HG02943 (cell line): ENCODE measurements around the gene CLCA2.

Source experiments
- ATAC-seq: cut with Tn5 transposase; IDR thresholded peaks from one replicate; pipeline ENCODE4 v1.9.1; 2021; ENCODE audit warnings: mild to moderate bottlenecking, low read depth, moderate library complexity; ENCODE audit not compliant: unreplicated experiment

The CLCA2 gene

DNA sequence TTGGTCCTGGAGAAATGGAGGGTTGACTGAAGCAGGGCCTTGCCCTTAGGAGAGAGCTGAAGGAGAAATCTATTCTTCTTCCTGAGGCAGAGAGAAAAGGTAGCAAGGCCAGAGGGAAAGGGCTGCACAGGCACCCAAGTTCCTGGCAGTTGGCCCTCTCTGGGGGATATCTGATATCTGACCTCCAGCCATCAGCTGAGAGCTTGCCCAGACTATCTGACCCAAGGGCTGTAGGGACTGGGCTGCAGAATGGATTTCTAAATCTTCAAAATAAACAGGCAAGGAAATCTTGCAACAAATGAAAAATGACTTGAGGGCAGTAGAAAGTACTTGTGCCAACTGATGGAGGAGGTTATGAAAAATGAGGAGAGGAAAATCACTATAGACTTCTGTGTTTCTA is 498 bp upstream of the CLCA2 start:
- ATAC-seq, result no peak

DNA sequence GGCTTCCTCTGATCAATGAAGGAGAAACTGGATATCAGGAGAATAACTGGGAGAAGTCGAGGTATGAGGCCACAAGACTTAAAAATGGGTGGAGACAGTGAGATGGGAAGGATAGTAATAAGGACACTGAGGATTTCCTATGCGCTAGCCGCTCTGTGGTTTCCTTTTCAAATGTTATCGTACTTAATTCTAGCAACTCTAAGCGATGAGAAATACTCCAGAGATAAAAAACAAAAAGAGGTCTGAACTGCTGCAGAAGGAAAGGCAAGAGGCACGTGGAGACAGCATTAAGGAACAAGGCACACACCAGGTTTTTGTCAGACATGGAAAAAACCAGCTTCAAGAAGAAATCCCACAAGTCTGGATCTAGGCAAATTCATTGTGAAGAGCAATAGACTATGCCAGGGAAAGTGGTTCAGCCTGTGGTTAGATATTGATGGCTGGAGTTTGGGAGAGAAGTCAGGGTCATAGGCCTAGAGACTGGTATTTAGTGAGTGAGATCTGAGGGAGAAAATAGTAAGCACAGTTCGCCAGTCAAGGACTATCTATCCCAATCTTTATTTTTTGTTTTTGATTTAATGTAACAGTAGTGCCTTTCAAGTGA is 5.3 kb downstream of the CLCA2 start:
- no peak for ATAC-seq

DNA sequence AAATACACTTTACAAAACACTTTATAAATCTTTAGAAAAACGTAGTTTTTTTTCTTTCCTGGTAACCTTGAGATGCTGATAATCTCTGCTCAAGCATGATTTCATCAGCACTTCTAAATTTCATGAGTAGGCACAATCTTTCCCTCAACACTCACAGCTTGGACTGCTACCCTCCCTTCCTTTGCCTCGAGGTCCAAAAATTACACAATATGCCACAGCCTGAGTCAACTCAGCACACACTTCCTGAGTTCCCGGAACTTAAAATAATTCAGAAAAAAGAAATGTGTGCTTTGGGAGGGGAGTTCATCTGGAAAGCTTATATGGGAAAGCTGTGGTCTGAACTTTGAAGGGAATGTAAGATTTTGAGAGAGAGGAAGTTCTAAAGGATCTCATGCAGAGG is 5.9 kb downstream of the CLCA2 start:
- ATAC-seq, result no peak

DNA sequence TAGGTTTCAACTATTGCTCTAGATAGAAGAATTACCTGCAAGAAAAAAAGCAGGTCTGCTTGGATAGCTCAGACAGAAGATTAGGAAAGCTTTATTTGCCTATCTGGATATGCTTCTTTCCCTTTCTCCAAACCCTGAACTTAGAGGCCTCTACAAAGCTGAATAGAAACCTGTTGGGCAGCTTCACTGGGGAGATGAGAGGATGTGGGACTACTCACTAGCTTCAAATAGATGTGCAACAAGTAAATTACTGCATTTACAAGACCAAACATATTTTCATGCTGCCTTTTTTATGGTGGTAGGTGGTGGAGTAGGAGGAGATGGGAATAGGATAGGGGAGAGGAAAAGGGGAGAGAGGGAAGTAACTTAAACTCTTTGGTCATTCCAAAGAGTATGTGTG is 6.4 kb downstream of the CLCA2 start:
- no peak for ATAC-seq

DNA sequence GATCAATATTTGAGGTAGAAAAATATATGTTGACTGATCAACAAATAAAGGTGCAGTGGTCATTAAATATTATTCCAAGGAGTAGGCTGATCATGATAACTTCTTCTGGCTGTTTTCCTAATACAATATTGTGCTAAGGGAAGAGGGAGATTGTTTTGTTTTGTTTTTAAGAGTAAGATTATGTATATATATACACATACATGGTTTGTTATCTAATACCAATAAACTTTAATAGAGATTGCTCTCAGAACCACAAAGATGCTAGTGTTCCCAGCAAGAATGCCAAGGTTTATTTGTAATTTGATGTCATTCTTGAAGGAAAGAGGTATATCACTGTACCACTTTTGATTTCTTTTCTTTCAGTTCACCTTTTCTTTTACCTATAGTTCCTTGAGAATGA is 10.1 kb downstream of the CLCA2 start:
- ATAC-seq, result no peak

DNA sequence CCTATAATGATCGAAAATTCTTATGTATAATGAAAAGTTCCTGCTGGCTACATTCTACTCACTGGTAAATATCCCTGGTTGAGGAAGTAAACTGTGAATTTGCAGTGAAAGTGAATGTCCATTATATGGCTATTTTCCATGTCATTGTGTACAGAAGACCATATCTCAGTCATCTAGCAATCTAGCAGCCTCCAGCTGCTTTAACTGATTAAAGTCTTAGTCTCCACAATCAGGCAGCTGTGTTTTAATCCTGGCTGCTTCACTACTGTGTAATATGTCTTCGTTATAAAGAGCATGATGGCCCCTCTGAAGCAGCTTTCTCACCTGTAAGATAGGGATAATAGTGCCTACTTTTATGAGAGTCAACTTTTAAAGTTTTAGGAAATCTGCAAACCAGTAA is 11.4 kb downstream of the CLCA2 start:
- ATAC-seq, result no peak

DNA sequence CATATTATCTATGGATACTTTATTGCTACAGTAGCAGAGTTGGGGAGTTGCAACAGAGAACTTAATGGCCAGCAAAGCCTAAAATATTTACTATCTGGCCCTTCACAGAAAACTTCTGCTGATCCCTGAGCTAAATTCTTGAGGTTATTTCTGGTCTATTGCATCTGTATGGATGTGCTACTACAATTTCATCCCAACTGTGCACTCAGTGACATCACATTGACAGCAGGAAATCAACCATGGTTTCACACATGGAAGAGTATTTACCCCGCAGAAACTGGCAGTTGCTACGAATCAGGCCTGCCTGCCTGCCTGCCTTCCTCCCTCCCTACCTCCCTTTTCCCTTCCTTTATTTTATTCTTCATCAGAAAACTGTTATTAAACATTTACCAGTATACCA is 12.1 kb downstream of the CLCA2 start:
- no peak for ATAC-seq

DNA sequence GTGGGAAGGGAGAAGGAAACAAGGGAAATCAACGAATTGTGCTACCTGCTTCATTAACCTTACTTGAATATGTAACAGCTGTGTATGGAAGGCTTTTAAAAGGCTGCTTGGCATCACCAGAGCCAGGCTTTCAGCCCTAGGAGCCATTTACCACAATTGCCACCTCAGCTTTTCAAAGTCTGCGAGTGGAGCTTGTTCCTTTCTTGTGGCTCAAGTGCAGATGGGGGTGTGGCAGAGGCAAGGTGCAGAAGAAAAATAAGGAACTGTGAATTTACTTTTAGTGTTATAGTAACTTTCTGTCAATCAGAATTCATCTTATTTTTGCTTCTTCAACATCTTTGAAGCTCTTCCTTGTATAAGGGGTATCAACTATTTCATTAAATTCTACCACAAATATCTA is 17.6 kb downstream of the CLCA2 start:
- ATAC-seq, result no peak

DNA sequence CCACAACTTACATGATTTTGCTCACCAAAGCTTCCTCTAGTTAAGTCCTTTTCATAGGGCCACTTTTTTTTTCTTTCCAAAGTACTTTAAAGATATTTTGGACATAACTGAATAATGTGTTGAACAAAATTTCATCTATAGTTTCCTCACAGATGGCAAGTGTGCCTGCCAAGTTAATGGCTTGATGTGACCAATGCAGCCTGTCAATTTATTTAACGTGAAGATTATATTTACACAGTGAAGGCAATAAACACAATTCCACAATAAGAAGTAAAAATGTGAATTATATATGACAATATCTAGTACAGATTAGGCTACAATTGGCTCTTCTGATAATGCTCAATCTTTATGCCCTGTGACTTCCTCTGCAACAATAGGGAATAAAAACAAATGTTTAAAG is 18.0 kb downstream of the CLCA2 start:
- no peak for ATAC-seq

DNA sequence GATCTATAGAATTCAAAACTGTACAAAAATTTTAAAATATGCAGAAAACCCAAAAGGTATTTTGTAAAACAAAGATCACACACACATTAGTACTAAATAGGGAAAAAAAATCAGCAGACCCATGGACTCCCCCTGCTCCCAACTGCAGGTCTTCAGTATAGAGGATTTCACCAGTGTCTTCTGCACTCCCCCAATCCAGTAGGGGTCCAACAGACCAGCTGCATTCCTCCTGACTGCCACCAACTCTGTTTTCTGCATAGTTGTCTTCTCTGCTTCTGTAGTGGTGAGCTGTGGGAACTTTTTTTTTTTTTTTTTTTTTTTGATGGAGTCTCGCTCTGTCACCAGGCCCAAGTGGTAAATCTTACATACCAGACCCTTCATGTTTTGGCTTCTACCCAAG is 21.9 kb downstream of the CLCA2 start:
- ATAC-seq, result no peak

DNA sequence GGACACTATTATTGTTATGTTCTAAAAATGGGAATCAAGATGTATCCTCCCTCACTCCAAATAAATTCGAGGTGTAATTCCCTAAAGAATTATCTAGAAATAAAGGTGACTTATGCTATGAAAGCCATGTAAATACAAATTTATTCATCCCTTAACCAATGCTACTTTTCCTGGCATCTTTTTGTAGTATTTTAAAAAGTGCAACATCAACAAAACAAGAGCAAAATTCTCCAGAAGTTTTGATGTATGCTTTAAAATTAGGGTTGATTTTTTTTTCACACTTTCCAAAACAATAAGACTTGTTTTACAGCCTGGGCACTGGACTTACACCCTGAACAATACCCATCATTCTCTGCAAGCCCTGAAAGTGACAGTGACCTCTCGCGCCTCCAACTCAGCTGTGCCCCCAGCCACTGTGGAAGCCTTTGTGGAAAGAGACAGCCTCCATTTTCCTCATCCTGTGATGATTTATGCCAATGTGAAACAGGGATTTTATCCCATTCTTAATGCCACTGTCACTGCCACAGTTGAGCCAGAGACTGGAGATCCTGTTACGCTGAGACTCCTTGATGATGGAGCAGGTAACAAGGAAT is 23.3 kb downstream of the CLCA2 start:
- no peak for ATAC-seq

DNA sequence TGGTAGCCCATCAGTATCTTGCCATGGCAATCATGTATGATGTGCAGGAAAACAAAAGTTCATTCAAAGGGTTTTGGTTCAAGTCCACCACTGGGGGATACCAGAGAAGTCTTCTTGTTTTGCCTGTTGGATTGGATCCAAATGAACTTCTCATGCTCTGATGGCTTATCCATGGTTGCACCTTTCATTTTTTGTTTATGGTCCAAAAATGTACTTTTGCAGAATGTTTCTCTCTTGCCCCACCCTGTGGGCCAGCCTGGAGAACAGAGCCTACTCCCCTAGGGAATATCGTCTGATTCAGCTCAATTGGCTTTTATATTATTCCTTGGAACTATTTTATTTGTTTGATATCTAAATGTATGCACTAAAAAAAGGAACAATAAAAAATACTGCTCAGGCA is 24.7 kb downstream of the CLCA2 start:
- no peak for ATAC-seq

DNA sequence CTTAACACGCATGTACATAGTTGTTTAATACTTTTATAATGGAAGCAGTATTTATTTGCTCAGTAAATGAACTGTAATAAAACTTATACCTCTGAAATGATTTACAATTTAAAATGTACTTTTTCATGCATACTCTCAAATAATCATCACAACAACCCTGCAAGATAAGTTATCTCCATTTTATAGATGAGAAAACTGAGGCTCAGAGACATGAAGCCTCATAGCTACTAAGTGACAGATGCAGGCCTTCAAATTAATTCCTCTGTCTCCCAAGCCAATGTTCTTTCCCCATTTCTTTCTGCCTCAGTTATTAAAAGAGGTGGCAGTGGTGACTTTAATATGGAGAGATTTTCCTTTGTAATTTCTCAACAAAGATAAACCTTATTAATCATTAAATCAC is 25.1 kb downstream of the CLCA2 start:
- no peak for ATAC-seq

DNA sequence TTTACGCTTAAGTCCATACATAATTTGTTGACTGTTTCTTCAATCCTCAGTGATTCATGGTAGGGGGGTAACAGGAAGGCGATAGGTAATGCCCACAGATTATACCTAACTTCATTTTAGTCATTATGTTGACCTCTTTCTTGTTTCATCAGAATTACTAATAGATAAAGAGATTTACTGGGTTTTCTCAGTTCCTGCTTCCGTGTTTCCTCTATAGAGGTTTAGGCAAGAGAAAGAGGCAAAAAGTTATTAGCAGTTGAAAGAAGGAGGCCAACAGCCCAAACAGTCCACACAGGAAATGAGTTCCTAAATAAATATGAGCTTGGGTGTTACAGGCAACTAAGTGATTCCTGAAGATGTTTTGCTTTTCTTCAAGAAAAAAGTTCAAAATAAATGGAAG is 26.9 kb downstream of the CLCA2 start:
- no peak for ATAC-seq

DNA sequence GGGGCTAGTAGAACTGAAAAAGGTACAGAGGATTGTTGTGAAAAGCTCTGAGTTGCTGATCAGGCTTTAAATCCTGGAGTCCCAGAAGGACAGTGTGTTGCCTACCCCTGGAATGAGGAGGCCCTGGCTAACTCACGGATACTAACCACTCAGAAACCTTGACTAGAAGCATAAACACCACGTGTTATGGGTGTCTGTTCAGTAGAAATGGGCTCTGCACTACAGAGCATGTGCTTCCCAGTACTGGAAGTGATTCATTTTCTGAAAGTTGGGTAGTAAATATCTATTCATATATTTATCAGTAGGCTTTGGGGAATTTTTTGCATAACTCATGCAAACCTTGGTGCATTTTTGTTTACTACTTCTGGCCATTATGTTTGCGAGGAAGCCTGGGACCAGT is 29.7 kb downstream of the CLCA2 start:
- no peak for ATAC-seq

DNA sequence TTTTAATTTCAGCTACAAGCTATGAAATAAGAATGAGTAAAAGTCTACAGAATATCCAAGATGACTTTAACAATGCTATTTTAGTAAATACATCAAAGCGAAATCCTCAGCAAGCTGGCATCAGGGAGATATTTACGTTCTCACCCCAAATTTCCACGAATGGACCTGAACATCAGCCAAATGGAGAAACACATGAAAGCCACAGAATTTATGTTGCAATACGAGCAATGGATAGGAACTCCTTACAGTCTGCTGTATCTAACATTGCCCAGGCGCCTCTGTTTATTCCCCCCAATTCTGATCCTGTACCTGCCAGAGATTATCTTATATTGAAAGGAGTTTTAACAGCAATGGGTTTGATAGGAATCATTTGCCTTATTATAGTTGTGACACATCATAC is 31.1 kb downstream of the CLCA2 start:
- ATAC-seq, result no peak

DNA sequence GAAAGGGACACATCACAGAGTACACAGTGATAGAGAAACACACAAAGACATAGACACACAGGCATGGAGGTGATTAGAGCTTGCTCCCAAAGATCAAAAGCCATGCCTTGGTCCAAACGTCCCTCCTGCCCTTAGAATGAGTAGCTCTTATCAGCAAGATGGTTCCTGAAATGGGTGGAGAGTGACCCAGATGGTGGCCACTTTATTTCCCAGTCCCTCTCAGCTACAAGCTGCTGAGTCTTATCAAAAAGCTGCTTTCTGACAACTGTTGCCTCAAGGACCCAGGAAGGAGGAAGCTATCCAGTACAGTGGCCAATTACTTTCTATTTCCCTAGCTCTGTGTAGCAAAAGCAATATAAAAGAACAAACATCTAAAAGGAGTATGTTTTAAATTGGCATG is 37.0 kb downstream of the CLCA2 start:
- no peak for ATAC-seq

DNA sequence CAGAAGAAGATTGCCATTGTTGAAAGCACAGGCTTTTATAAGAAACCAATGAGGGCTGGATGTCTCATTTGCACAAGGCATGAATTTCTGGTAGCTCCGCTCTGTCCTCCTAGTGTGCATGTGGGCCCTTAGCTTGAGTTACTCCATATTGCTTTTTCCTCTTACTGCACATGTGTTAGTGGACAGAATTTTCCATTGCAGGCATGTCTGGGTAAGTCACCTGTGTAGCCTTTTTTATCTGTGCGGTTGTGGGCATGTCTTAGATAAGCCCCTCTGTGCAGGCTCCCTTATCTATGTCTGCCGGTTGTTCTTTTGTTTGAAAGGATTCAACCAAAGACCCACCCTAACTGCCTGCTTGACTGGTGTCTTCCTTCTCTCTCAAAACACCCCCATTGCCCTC is 37.5 kb downstream of the CLCA2 start:
- ATAC-seq, result no peak

DNA sequence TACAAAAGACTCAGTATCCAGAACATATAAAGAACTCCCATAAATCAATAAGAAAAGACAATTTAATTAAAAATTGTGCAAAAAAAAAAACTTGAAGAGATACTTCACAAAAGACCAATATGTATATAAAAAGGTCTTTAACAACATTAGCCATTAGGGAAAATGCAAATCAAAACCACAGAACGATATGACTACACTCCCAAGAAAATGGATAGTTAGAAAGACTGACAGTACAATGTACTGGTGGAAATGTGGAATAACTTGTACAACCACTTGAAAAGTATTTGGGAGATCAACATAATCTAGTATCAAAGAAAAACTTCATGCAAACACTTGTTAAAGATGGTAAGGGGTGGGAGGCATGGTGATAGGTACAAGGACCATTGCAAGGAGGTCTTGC is 40.8 kb downstream of the CLCA2 start:
- no peak for ATAC-seq

DNA sequence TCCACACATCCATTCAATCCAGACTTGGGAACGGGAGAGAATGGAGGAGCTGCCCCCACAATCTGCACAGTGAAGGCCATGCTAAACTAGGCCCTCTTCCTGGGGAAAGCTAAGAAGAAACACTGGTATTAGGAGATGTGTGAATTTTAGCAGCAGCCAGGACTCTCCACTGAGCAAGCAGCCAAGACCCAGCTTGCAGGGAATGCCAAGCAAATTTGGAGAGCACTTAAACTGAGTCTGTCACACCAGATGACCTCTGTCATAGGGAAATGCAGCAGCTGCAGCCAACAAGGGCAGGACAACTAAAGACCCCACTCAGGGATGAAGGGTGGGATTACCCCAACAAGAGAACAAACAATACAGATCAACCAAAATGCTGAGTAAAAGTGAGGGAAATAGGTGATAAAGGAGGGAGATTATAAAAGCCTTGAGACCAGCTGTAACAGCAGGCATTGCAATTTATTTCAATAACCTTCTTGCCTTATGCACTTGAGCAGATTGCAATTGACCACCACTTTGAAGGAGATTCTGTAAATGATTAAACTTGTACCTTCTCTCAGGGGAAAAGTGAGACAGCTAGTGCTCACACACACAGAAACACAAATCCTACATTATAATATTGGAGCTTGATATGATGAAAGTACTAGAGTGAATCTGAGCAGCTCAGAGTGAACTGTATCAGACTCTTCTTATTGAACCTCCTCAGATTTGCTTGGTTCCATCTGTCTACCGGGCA is 42.3 kb downstream of the CLCA2 start:
- no peak for ATAC-seq

DNA sequence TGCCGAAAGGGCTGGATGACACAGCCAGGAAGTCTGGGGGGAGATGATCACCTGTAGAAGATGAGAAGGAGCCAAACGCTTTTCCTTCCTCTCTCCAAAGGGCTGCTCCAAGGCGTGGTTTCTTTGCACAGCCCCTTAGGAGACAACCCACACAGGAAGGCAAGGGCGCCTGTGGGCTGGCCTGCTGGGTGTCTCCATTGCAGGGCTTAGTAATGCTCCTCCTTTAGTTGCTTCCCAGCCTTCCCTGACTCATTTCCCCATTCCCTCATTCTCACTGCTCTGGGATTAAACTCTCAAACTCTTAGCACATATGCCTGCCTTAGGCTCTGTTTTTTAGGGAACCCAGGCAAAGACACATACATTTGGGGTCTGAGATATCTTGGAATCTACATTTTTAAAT is 43.0 kb downstream of the CLCA2 start:
- ATAC-seq, result no peak

DNA sequence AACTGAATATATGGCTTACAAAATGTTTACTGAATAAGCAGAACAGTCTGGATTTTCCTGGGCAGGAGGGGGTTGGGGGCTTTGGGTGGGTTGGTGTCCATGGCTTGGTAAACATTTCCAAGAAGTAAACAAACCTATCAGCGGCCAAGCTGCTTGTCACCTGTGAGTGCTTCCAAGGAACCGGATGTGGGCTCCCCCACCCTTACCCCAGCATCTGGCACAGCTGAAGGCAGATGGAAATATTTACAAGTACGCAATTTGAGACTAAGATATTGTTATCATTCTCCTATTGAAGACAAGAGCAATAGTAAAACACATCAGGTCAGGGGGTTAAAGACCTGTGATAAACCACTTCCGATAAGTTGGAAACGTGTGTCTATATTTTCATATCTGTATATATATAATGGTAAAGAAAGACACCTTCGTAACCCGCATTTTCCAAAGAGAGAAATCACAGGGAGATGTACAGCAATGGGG is 44.6 kb downstream of the CLCA2 start, which contains the start of gene CLCA1:
TSS of gene CLCA1 (plus strand) at position 427 of the 477 bp plus-strand sequence. CDS start at position 472, 45 bp downstream.
- ATAC-seq, result no peak
